GM18907 (cell line): ENCODE results near the gene CFL1.
"Not testable (repeated sequence)": the region's sequence is repeated elsewhere in the genome, so short reads cannot be mapped to it uniquely, and the experiment has no call there.

Experiments used
- ATAC-seq: cut with Tn5 transposase; IDR thresholded peaks from one replicate; pipeline ENCODE4 v1.9.1; 2021; ENCODE audit warnings: mild to moderate bottlenecking, moderate library complexity; ENCODE audit not compliant: unreplicated experiment

Gene CFL1

DNA sequence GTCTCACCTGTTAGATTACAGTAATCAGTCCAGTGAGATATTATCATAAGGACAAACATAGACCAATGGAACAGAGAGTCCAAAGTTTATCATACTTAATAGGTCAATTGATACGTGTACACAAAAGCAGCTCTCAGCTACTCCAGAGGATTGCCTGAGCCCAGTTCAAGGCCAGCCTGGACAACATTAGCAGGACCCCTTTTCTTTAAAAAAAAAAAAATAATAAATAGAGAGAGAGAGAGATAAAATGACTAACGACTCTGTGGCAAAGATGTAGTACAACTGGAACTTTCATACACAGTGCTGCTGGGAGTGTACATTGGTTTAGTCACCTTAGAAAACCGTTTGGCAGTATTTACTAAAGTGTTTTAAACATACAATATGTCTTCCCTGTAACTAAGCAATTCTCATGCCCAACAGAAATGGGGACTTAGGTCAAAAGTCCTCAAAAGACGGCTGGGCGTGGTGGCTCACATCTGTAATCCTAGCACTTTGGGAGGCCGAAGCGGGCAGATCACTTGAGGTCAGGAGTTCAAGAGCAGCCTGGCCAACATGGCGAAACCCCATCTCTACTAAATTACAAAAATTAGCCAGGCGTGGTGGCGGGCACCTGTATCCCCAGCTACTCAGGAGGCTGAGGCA, 13.6 kb downstream of the CFL1 start:
- no peak for ATAC-seq

GRCh38 chr11:65843811-65844210, 14.2 kb downstream of the CFL1 start:
- no peak for ATAC-seq

- no peak for ATAC-seq
Measured at GRCh38 chr11:65842144-65842543, 15.8 kb downstream of the CFL1 start.

DNA sequence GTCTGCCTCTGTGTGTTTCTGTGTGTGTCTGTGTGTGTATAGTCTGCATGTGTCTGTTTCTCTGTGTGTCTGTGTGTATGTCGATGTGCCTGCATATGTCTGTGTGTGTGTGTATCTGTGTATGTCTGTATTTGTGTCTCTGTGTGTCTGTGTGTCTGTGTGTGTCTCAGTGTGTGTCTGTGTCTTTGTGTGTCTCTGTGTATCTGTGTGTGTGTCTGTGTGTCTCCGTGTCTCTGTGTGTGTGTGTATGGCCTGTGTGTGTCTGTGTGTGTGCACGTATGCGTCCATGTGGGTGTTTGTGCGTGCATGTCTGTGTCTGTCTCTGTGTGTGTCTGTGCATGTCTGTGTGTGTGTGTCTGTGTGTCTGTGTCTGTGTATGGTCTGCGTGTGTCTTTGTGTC, 23.8 kb downstream of the CFL1 start:
- ATAC-seq, result no peak

GRCh38 chr11:65833297-65834030, 24.5 kb downstream of the CFL1 start, which contains the start of gene SNX32:
TSS of gene SNX32 (plus strand) at chr11:65833963. CDS start at chr11:65834066, 103 bp downstream.
- peak; percentile 93 for ATAC-seq

DNA sequence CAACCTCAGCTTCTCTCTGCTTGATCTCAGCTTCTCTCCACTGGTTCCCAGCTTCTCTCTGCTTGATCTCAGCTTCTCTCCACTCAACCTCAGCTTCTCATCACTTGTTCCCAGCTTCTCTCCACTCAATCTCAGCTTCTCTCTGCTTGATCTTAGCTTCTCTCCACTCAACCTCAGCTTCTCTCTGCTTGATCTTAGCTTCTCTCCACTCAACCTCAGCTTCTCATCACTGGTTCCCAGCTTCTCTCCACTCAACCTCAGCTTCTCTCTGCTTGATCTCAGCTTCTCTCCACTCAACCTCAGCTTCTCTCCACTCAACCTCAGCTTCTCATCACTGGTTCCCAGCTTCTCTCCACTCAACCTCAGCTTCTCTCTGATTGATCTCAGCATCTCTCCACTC, 25.7 kb downstream of the CFL1 start:
- not testable (repeated sequence) for ATAC-seq

- ATAC-seq, result no peak
Measured at GRCh38 chr11:65829459-65829858, 28.5 kb downstream of the CFL1 start.

GRCh38 chr11:65826984-65827735, 30.8 kb downstream of the CFL1 start:
- ATAC-seq, result no peak

- no peak for ATAC-seq
Measured at GRCh38 chr11:65822776-65823528, 35.0 kb downstream of the CFL1 start.

- ATAC-seq, result no peak
Measured at GRCh38 chr11:65821107-65821506, 36.9 kb downstream of the CFL1 start.

- peak; percentile 86 for ATAC-seq
Measured at GRCh38 chr11:65817835-65818680, 39.9 kb downstream of the CFL1 start.

DNA sequence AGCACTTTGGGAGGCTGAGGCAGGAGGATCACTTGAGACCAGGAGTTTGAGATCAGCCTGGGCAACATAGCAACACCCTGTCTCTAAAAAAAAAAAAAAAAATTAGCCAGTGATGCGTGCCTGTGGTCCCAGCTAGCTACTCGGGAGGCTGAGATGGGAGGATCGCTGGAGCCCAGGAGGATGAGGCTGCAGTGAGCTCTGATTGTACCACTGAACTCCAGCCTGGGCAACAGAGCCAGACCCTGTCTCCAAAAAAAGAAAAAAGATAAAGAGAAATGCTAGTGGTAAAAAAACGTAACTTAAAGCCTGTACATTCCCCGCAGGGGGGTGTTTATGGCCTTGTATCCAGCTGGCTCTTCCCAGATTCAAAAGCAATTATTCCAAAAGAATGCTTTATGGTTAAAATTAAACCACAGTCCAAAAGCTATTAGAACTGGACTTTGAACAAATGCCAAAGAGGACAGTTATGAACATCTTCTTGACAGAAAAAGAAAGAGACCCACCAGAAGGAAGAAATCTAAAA, 40.6 kb downstream of the CFL1 start:
- ATAC-seq, result no peak

GRCh38 chr11:65816696-65817095, 41.3 kb downstream of the CFL1 start:
- ATAC-seq, result no peak

DNA sequence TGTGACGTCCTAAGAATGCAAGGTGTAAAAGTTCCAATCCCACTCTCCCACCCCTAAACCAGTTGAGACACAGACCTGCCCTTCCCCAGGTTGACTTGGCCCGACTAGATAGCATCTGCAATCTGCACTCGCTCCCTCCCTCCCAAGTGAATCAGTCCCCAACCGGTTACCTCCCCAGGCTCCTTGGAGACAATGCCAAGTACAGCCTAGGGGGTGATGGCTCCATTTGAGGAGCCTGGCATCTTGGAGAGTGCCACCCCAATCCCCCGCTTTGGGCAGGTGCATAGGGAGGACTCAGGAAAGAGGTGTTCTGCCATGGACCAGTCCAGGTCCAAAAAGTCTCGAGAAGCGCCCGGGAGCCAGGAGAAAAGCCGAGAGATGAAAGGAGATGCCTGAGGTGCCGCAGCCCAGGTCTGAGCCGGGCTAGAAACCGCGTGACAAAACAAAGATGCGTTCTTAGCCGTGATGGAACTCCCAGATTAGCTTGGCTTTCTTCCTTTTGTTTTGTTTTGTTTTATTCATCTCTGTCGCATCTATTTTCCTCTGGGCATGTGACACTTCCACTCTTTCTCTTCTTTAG, 42.9 kb downstream of the CFL1 start:
- ATAC-seq, result no peak

- no peak for ATAC-seq
Measured at GRCh38 chr11:65814131-65814985, 43.6 kb downstream of the CFL1 start.

DNA sequence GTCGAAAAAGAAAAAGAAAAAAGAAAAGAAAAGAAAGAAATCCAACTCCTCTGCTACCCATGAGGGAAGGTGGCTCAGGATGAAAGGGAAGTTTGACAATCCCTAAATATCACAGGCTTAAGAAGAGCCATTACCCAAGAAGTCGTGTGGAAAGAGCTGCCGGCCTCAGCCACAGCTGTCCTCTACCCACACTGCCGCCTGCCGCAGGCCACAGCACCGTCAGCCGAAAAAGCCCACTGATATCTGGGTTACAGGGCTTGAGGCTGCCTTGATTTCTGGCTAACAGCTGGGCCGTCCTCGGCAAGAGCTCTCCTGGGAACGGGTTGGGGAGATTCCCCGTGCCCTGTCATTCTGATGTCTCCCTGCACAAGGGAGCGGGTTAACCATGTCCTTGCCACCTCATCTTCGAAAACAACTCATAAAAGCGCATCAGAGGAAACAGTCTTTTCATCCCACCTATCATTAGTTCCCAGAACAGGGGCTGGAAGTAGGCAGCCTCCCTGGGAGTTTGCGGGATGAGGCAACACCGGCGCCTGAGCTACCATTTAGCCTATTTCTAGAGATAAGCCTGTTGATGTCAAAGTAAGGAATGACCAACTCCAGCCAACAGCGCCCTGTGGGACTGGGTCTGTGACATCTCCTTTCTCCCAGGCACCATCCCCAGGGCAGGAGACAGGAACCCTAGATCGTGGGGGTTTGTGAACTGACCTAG, 46.1 kb downstream of the CFL1 start:
- no peak for ATAC-seq

- no peak for ATAC-seq
Measured at GRCh38 chr11:65810046-65810868, 47.7 kb downstream of the CFL1 start.
